HG03045 (cell line): ENCODE measurements around the gene PIK3CD.

Experiments used
- ATAC-seq: cut with Tn5 transposase; IDR thresholded peaks from one replicate; pipeline ENCODE4 v1.9.1; 2021; ENCODE audit warnings: mild to moderate bottlenecking, moderate library complexity; ENCODE audit not compliant: unreplicated experiment

PIK3CD gene

GRCh38 chr1:9651565-9652378 is at the start of gene PIK3CD:
Gene PIK3CD, plus strand, starts transcription at chr1:9651731. Its CDS starts 58,725 bp downstream, at chr1:9710456.
- ATAC-seq: peak; percentile 35

- ATAC-seq: no peak
These were observed 49.4 kb upstream of the PIK3CD start for GRCh38 chr1:9601942-9602793.

GRCh38 chr1:9602794-9603167 is 48.8 kb upstream of the PIK3CD start:
- ATAC-seq: no peak

- ATAC-seq: no peak
These were observed 48.2 kb upstream of the PIK3CD start for GRCh38 chr1:9603307-9603706.

- ATAC-seq: no peak
These were observed 47.5 kb upstream of the PIK3CD start for GRCh38 chr1:9603766-9604753.

GRCh38 chr1:9604836-9605235 is 46.7 kb upstream of the PIK3CD start:
- no peak for ATAC-seq

- no peak for ATAC-seq
These were observed 45.5 kb upstream of the PIK3CD start for GRCh38 chr1:9605946-9606455.

- no peak for ATAC-seq
These were observed 45.1 kb upstream of the PIK3CD start for GRCh38 chr1:9606458-9606857.

- no peak for ATAC-seq
These were observed 44.6 kb upstream of the PIK3CD start for GRCh38 chr1:9606948-9607347.

- no peak for ATAC-seq
These were observed 44.2 kb upstream of the PIK3CD start for GRCh38 chr1:9607352-9607751.

- no peak for ATAC-seq
These were observed 41.5 kb upstream of the PIK3CD start for GRCh38 chr1:9609998-9610397.

- ATAC-seq: no peak
These were observed 41.0 kb upstream of the PIK3CD start for GRCh38 chr1:9610548-9610947.

GRCh38 chr1:9611716-9612115 is 39.8 kb upstream of the PIK3CD start:
- no peak for ATAC-seq

GRCh38 chr1:9612162-9612845 is 39.2 kb upstream of the PIK3CD start:
- ATAC-seq: no peak

GRCh38 chr1:9612871-9613624 is 38.5 kb upstream of the PIK3CD start:
- no peak for ATAC-seq

GRCh38 chr1:9613625-9614299 is 37.8 kb upstream of the PIK3CD start:
- ATAC-seq: no peak

- ATAC-seq: no peak
These were observed 36.0 kb upstream of the PIK3CD start for GRCh38 chr1:9615316-9616063.
